ENCODE measurements around the gene NACAD.

NACAD gene

DNA sequence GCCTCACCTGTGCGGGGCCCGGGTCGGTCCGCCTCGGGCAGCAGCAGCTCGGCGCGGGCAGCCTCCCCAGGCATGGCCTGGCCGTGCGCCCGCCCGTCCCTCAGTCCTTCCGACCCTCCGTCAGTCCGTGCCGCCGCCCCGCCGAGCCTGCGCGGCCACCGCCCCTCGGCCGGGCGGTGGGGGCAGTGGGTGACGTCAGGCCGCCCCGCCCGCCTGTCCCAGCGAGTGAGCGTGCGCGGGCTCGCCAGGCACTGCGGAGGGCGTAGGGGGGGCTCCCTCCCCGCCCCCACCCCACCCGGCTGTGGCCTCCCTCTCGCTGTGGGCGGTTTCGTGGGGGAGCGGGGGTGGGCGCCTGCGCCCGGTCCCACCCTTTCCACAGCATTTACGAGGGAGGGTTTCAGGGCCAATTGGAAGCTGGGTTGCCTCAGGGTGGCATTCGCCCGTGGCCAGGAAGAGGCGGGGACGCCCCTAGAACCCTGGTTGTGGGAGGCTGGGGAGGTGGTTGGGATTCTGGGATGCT, at the start of gene NACAD:
TSS of gene NACAD (minus strand) at position 149 of the 520 bp plus-strand sequence. CDS start at position 74, 75 bp downstream.
- no peak for DNase-seq (ENCODE audit: low spot score)

- DNase-seq (ENCODE audit: low spot score), result peak; percentile 87
Observed at GRCh38 chr7:45136106-45137060, 47.6 kb upstream of the NACAD start.

GRCh38 chr7:45133877-45134276, 45.1 kb upstream of the NACAD start:
- no peak for DNase-seq (ENCODE audit: low spot score)

DNA sequence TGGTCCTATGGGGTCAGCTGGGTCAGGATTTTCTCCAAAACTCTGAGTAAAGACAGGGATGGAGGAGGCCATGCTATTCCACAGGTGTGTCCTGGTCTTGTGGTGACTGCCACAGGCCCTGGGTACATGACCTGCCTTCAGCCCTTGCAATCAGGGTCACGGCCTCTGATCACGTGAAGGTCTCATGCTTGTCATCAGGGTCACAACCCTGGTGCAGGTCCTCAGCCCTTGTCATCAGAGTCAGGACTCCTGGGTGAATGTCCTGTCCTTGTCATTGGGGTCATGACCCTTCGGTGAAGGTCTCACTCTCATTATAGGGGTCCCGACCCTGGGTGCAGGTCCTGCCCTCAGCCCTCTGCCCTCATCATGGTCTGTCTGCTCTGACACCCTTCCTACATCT, 44.6 kb upstream of the NACAD start:
- no peak for DNase-seq (ENCODE audit: low spot score)

DNA sequence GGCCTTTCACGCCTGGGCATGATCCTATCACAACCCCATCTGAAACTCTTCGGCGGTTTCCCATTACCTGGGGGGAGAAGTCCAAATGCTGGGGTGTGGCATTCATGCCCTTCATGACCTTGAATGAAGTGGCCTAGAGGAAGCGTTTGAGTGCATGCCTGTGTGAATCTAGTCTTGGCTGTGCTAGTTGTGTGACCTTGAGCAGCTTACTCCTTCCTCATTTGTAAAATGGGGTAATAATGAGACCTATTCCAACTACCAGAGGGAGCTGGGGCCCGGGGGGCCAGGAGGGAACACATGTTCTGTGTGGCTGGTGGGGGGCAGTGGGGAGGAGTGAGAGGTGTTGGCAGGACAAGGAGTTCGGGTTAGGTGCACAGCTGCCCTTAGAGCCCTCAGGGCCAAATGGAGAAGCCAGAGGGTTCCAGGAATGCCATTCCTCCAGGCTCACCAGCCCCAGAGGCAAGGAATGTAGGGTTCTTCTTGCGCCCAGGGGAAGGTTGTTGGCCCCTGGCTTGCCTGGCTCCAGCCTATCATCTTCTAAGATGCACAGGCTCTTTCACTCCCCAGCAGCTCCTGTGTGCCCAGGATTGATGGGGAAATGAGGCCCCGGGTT, 44.0 kb upstream of the NACAD start:
- DNase-seq (ENCODE audit: low spot score), result no peak

GRCh38 chr7:45131891-45132290, 43.1 kb upstream of the NACAD start:
- no peak for DNase-seq (ENCODE audit: low spot score)

DNA sequence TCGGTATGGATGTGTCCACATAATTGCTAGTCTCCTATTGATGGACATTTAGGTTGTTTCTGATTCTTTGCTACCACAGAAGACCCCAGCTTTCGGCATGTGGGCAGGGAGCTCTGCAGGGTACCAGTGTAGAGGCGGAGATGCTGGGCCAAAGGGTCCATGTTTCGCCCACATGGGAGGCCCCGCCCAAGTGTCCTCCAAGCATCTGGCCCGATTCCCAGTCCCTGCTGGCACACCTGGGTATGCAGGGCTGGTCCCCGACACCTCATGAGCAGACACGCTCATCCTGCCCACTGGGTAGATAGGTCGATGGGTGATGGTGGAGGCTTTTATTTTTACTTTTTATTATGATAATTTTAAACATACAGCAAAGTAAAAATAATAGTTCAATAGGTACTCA, 42.1 kb upstream of the NACAD start:
- no peak for DNase-seq (ENCODE audit: low spot score)

- no peak for DNase-seq (ENCODE audit: low spot score)
Observed at GRCh38 chr7:45129906-45130305, 41.1 kb upstream of the NACAD start.

DNA sequence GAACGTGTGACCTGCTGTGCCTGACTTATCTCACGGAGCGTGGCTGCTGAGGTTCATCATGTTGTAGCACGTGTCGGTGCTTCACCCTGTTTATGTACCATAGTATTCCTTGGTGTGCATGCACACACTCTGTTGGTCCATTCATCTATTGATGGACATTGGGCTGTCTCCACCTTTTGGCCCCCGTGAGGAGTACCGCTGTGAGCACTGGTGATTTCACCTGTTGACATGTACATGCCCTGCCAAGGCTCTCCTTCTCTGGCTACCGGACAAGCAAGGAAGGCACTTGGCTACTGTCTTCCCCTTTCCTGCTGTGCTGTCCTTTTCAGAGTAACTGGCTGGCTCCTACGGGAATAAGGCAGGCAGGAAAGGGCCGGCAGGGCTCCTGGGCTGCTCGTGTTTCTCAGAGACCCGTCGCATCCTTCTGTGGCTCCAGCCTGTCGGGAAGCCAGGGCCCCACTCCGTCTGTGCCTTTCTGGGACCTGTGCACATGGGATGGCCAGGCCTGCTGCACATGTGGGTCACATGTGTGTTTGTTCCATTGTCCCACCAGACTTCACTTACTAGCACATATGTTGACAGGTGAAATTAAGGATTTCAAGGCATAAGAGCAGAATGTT, 40.5 kb upstream of the NACAD start:
- no peak for DNase-seq (ENCODE audit: low spot score)

DNA sequence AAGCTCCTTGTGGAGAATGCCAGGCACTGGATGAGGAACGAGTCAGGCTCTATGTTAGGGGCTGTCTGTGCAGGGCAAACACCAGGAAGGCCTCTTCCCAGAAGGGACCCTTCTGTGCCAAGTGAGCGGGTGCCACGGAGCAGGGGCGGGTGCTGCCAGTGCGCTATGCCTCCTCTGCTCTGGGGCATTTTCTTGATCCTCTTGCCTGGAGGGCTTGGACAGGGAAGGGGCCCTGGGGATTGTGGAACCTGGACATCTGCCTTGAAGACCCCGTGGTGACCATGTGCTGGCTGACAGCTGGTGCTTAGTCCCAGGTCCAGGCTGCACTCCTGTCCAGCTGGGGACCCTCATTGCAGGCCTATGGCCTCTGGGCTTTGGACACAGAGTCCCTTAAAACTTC, 38.2 kb upstream of the NACAD start:
- DNase-seq (ENCODE audit: low spot score), result no peak

GRCh38 chr7:45126201-45126600, 37.4 kb upstream of the NACAD start:
- DNase-seq (ENCODE audit: low spot score), result no peak

- no peak for DNase-seq (ENCODE audit: low spot score)
Observed at GRCh38 chr7:45125193-45125904, 36.6 kb upstream of the NACAD start.

DNA sequence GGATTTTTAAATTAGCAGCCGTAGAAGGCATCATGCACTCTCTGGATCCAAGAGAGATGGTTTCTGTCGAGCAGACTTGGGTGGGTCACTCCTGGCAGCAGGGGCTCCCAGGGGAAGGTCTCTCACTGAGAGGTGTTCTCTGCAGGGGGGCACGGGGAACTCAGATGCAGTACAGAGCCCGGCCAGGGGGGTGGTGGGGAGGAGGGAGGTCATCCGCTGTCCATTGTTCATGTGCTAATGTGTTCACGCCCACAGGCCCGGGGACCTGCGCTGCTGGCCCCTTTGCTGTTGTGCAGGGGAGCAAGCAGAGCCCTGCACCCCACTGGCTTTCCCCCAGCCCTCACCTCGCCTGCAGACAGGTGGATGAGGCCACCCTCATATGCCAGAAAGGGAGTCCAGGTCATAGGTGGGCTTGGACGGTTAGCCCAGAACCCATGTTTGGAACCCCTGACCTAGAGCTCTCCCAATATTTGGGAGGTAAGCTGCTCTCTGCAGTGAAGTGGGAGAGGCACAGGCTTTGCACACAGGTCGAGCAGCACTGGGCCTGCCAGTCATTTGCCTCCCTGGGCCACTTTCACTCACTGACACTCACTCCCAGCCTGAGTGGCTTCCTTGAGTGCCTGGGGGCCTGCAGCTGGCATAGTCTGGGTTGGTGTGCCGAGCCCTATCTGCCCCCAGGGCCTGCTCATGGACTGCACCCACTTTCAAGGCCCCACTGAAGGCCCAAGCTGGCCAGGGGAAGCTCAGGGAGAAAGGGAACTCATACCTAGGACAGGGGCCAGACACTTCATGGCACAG, 35.3 kb upstream of the NACAD start:
- DNase-seq (ENCODE audit: low spot score), result no peak

DNA sequence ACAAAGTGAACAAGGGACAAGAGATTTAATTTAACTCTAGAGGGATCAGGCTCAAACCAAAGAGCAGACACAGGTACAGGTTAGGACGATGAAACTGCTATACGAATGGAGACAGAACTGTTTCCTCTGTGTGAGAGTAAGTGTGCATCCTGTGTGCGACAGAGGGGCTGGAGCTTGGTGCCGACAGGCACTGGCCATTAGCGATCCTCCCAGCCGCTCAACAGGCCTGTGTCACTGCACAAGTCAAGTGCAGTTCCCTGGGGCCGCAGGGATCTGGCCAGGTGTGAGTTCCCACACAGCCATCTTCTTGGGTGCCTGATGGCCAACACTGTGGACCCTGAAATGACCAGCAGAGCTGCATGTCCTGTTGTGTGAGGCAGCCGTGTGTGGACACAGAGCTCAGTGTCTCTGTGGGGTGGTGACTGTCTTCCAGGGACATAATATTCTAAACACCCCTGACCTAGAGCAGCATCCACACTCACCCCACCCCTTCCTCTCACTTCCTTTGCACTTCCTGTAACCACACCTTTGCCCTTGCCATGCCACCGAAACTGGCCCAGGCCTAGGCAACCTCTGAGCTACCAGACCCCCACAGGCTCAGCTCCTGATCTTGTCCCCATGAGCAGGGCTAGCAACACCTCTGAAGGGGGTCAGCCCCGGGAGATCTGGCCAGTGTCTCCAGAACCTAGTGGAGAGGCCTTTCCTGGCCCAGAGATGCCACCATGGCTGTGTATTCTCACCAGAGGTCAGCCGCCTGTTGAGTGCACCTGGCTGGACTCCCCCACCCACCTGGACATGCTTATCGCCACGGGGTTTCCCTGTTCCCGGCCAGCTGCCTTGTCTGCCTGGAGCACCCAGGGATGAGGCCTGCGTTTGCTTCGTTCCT, 34.4 kb upstream of the NACAD start:
- no peak for DNase-seq (ENCODE audit: low spot score)

- DNase-seq (ENCODE audit: low spot score), result no peak
Observed at GRCh38 chr7:45119550-45119949, 30.8 kb upstream of the NACAD start.

- DNase-seq (ENCODE audit: low spot score), result no peak
Observed at GRCh38 chr7:45118889-45119331, 30.1 kb upstream of the NACAD start.

- no peak for DNase-seq (ENCODE audit: low spot score)
Observed at GRCh38 chr7:45118292-45118691, 29.5 kb upstream of the NACAD start.

GRCh38 chr7:45117582-45117981, 28.8 kb upstream of the NACAD start:
- DNase-seq (ENCODE audit: low spot score), result no peak

DNA sequence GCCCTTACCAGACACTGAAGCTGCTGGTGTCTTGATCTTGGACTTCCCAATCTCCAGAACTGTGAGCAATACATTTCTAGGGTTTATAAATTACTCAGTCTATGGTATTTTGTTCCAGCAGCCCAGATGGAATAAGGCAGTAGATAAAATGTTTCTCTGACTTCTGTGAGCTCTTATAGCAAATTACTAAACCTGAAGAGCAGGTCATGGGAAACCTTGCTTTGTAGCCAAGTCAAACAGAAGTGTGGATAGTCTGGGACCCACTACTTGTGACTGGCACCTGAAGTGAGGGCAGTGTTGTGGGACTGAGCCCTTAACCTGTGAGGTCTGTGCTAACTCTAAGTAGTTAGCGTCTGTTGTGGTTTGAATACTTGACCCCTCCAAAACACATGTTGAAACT, 27.3 kb upstream of the NACAD start:
- no peak for DNase-seq (ENCODE audit: low spot score)

GRCh38 chr7:45114926-45115325, 26.2 kb upstream of the NACAD start:
- no peak for DNase-seq (ENCODE audit: low spot score)
